RPMI7951 (cell line): ENCODE results near the gene FGD6. TPM values are rescaled to one million over a fixed set of nuclear protein-coding genes. Genes with fewer than 3 reads are reported as not detected.

Source experiments
- total RNA-seq: library from RNA; depleted of rRNA; stranded (reverse); fragments of >200 nt; shearing (Covaris generic); gene quantifications from 2 replicates; pipeline ENCODE4 v1.2.3, GENCODE V29; 2014; rRNA removed

Gene FGD6
- total RNA-seq, 1 experiment from 2014 or later, result 2.5 TPM

Other genes with a start within 250 kb of the FGD6 start
- gene NDUFA12, start 213.8 kb downstream of the FGD6 start, total RNA-seq, result 213 and 226 TPM in 2 replicates
- 18.7 and 24.0 TPM in 2 replicates for gene NR2C1, start 143.8 kb downstream of the FGD6 start, total RNA-seq
- 31.2 and 39.7 TPM in 2 replicates for gene VEZT, start 340 bp upstream of the FGD6 start, total RNA-seq